Stimulated activated CD8-positive, alpha-beta memory T cell treated with anti-CD3 and anti-CD28 coated beads, Interleukin-15, amount 100 ng/mL, for 4 hours (primary cell): Measurements from ENCODE around the gene PRC1.
"Not testable (repeated sequence)": the region's sequence is repeated elsewhere in the genome, so short reads cannot be mapped to it uniquely, and the experiment has no call there.

ENCODE experiments used
- DNase-seq, 2 donors: peaks; one replicate each; pipeline ENCODE4 v3.0.0-alpha.2; 2020; ENCODE audit warnings: low read depth in 2 of 2

Gene PRC1

GRCh38 chr15:90934256-90934948 is 59.9 kb downstream of the PRC1 start:
- DNase-seq, result peak; percentile 62 to 67

DNA sequence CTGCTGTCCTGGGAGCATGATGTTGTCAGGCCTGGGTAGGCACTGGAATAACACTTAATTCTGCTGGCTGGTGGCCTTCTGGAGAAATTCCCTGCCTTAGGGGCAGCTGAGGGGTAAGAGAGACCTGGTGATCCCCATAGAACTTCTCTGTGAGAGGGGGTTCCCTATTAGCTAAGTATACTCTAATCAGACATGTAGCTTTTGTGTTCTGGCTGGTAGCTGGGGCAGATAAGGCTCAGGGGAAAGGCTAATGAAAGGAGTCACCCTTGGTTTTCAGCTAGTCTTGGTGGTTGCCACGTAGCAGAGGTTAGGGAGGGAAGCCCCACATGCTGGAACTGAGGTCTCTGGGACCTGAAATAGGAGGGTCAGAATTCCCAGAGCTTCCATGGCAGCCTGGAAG is 61.0 kb downstream of the PRC1 start:
- no peak for DNase-seq

GRCh38 chr15:90932660-90932991 is 61.7 kb downstream of the PRC1 start:
- no peak for DNase-seq

DNA sequence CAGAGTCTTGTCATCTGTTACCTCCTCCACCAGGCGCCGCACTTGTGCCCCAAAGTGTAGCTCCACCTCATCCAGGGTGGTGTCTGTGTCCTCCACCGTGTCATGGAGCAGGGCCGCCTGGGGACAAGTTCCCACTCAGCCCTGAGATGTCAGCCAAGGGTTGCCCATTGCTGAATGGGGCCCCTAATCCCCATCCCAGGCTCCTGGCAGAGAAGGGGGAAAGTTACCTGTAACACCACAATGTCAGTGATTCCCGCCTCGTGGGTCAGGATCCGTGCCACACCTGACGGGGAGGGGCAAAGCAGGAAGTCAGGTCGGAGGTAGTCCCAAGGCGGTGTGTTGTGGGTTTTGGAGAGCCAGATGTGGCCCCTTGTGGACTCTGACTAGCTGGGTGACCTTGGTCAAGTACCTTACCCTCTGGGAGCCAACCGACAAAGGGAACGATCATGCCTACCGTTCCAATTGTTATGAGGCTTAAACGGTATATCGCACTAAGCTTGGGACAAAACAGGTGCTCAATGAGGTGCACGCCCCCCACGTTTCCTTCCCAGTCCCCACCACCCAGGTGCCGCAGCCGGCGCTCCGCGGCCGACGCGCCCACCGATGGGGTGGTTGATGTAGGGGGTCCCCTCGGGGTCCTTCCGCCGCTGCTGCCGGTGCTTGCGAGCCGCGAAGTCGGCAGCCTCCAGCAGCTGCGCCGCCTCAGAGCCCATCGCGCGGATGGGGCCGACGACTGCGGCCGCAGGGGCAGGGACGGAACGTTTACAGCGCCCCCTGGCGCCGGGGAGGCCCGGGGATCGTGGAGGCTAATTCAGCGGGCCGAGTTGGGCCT is 62.3 kb downstream of the PRC1 start, which contains the start of gene HDDC3:
HDDC3 (minus strand) TSS at position 722 of the 832 bp plus-strand sequence; CDS start at position 713, 9 bp downstream.
- DNase-seq, result peak; percentile 76 to 78

- DNase-seq, result no peak
These were observed 62.8 kb downstream of the PRC1 start for GRCh38 chr15:90931575-90931827.

DNA sequence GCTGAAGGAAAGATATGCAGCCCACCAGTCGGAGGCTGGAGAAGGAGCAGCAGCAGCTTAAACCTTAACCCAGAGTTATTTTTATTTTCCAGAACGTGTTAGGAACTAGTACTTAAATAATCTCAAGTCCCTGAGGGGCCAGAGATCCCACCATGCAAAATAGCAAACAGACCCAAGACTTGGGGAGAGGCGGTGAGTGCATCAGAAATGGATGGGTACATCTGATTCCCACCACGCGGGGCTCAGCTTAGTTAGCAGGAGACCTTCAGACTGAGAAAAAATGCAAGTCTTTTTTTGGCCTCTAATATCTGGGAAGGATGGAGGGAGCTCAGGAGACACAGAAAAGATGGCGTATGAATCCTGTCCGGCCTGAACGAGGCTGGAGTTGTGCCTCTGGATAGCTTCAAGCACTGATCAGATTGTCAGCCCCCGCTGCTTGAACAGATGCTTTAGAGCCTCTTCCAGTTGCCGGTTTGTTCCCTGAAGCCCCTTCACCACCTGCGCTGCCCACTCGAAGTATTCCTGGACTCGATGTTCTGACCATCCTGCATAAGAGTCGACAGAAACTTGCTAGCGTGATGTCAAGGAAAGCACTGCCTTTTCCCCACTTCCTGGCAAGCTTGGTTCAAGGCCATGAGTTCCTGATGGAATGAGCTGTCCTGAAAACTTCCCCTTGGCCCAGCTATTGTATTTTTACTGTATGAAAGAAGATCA is 63.3 kb downstream of the PRC1 start:
- DNase-seq, result no peak

DNA sequence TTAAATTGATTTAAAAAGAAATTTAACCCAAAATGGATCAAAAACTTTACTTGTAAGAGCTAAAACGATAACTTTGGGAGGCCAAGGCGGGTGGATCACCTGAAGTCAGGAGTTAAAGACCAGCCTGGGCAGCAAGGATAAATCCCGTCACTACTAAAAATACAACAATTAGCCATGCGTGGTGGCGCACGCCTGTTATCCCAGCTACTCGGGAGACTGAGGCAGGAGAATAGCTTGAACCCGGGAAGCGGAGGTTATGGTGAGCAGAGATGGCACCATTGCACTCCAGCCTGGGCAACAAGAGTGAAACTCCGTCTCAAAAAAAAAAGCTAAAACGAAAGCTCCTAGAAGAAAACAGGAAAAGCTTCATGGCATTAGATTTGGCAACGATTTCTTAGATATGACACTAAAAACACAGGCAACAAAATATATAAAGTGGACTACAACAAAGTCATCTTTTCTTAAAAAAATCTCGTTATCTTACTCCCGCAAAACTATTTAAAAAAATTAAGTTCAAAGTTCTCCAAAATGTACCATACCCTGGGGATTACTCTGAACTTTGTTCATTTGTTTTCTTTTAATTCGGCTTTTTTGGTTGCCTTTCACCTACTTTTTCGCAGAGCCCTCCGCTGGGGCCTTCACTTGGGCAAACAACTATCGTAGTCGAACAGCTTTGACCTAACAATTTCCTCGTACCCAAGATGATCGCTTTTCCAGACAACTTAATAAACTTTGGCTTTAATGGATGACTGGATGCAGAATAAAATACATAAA is 64.9 kb downstream of the PRC1 start:
- no peak for DNase-seq

- not testable (repeated sequence) for DNase-seq
These were observed 66.2 kb downstream of the PRC1 start for GRCh38 chr15:90928106-90928505.

DNA sequence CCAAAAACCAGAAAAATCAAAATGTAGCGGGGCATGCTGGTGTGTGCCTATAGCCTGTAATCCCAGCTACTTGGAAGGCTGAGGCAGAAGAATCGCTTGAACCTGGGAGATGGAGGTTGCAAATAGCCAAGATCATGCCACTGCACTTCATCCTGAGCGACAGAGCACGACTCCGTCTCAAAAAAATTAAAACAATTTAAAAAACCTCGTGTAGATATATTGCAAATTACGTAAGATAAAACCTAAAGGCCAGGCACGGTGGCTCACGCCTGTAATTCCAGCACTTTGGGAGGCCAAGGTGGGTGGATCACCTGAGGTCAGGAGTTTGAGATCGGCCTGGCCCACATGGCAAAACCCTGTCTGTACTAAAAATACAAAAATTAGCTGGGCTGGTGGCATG is 67.6 kb downstream of the PRC1 start:
- DNase-seq, result not testable (repeated sequence)

GRCh38 chr15:90924375-90924774 is 70.0 kb downstream of the PRC1 start:
- DNase-seq, result no peak

DNA sequence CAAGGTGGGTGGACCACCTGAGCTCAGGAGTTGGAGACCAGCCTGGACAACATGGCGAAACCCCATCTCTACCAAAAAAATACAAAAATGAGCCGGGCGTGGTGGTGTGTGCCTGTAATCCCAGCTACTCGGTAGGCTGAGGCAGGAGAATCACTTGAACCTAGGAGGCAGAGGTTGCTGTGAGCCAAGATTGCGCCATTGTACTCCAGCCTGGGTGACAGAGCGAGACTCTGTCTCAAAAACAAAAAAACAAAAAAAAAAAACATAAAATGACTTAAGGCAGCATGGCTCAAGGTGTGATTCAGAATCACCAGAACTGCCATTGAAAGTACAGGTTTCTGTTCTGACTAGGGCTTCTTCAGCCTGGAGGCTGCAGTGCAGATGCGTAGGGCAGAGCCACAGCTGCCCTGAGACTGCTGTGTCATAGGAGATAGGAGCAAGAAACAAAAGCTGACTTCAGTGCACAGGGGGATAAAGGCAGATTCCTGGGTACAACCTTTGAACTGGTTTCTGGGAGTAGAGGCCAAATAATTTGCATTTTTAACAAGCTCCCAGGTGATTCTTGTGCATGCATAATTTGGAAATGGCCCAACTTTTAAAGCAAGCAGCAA is 71.5 kb downstream of the PRC1 start:
- not testable (repeated sequence) for DNase-seq

- DNase-seq, result no peak
These were observed 72.4 kb downstream of the PRC1 start for GRCh38 chr15:90921887-90922286.

- DNase-seq, result no peak
These were observed 75.5 kb downstream of the PRC1 start for GRCh38 chr15:90918835-90919234.

- no peak for DNase-seq
These were observed 76.1 kb downstream of the PRC1 start for GRCh38 chr15:90918034-90918788.

GRCh38 chr15:90917569-90917968 is 76.8 kb downstream of the PRC1 start:
- DNase-seq, result no peak

GRCh38 chr15:90916461-90916860 is 77.9 kb downstream of the PRC1 start:
- DNase-seq, result no peak
